Osteocyte (in vitro differentiated cells): Measurements from ENCODE around the gene ZNF764. TPM values are rescaled to one million over a fixed set of nuclear protein-coding genes. Genes with fewer than 3 reads are reported as not detected.

Experiments used
- DNase-seq: peaks from one replicate; pipeline ENCODE4 v3.0.0; 2021; ENCODE audit warnings: mixed read lengths; ENCODE audit not compliant: unreplicated experiment; ENCODE audit errors: extremely low spot score
- H3K27ac Mint-ChIP-seq: one replicate; pipeline ENCODE4 v1.8.0; 2021; ENCODE audit warnings: mild to moderate bottlenecking, mixed read lengths; ENCODE audit not compliant: unreplicated experiment
- H3K27me3 Mint-ChIP-seq: one replicate; pipeline ENCODE4 v1.8.0; 2021; ENCODE audit warnings: mixed read lengths; ENCODE audit not compliant: unreplicated experiment
- H3K36me3 Mint-ChIP-seq: one replicate; pipeline ENCODE4 v1.8.0; 2021; ENCODE audit warnings: mixed read lengths; ENCODE audit not compliant: unreplicated experiment
- H3K4me1 Mint-ChIP-seq: one replicate; pipeline ENCODE4 v1.8.0; 2021; ENCODE audit warnings: mixed read lengths; ENCODE audit not compliant: unreplicated experiment
- H3K4me3 Mint-ChIP-seq: one replicate; pipeline ENCODE4 v1.8.0; 2021; ENCODE audit warnings: mild to moderate bottlenecking, moderate library complexity, mixed read lengths; ENCODE audit not compliant: unreplicated experiment
- H3K9me3 Mint-ChIP-seq: one replicate; pipeline ENCODE4 v1.8.0; 2021; ENCODE audit warnings: mixed read lengths; ENCODE audit not compliant: unreplicated experiment
- CTCF ChIP-seq: fragments of 200-600 bp; sonication (generic); IDR thresholded peaks from 2 replicates; pipeline ENCODE4 v1.5.0; 2021; ENCODE audit warnings: antibody characterized with exemption, mild to moderate bottlenecking, moderate library complexity
- total RNA-seq: library from RNA; stranded (reverse); gene quantifications from 2 replicates; pipeline ENCODE4 v1.2.1, GENCODE V29; 2021

ZNF764 gene
- total RNA-seq, 1 donor from 2014 or later, result 12.1 TPM

DNA sequence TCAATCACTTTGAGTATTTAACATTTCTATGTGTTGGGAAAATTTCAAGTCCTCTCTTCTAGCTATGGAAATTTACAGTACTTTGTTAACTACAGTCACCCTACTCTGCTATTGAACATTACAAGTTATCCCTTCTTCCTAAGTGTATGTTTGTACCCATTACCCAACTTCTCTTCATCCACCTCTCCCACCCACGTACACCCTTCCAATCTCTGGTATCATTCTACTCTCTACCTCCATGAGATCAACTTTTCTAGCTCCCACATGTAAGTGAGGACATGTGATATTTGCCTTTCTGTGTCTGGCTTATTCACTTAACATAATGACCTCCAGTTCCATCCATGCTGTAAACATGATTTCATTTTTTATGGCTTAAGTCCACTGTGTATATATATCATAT is 16.5 kb upstream of the ZNF764 start:
- Mint-ChIP-seq H3K9me3 (no peaks in the 10 kb centered on the region), H3K27ac (no peak overlapping the region), H3K36me3 (peaks cover 2% of the 10 kb centered on the region), H3K4me1 (peaks cover 19% of the 10 kb centered on the region), H3K27me3 (no peaks in the 10 kb centered on the region), H3K4me3 (no peak overlapping the region)
- TF ChIP-seq CTCF, result no peak
- no peak for DNase-seq

- Mint-ChIP-seq H3K36me3 (no peaks in the 10 kb centered on the region), H3K27me3 (no peaks in the 10 kb centered on the region), H3K4me1 (peaks cover 19% of the 10 kb centered on the region), H3K4me3 (peak within 1 kb of the TSS; percentile 90), H3K27ac (peak within 1 kb of the TSS; percentile 98), H3K9me3 (no peaks in the 10 kb centered on the region)
- peak; percentile 97 for DNase-seq
- no peak for TF ChIP-seq CTCF
These were observed 13.5 kb upstream of the ZNF764 start, which contains the start of gene ZNF688 for GRCh38 chr16:30571445-30572322. Gene ZNF688, minus strand, starts transcription at chr16:30571714. Its CDS starts 85 bp downstream, at chr16:30571629.

- Mint-ChIP-seq H3K4me1 (peaks cover 19% of the 10 kb centered on the region), H3K9me3 (no peaks in the 10 kb centered on the region), H3K27me3 (peaks cover 3% of the 10 kb centered on the region), H3K27ac (peak overlapping the region; percentile 98), H3K36me3 (no peaks in the 10 kb centered on the region), H3K4me3 (peak overlapping the region; percentile 90)
- no peak for DNase-seq
- TF ChIP-seq CTCF, result no peak
These were observed 12.7 kb upstream of the ZNF764 start for GRCh38 chr16:30570636-30571444.

DNA sequence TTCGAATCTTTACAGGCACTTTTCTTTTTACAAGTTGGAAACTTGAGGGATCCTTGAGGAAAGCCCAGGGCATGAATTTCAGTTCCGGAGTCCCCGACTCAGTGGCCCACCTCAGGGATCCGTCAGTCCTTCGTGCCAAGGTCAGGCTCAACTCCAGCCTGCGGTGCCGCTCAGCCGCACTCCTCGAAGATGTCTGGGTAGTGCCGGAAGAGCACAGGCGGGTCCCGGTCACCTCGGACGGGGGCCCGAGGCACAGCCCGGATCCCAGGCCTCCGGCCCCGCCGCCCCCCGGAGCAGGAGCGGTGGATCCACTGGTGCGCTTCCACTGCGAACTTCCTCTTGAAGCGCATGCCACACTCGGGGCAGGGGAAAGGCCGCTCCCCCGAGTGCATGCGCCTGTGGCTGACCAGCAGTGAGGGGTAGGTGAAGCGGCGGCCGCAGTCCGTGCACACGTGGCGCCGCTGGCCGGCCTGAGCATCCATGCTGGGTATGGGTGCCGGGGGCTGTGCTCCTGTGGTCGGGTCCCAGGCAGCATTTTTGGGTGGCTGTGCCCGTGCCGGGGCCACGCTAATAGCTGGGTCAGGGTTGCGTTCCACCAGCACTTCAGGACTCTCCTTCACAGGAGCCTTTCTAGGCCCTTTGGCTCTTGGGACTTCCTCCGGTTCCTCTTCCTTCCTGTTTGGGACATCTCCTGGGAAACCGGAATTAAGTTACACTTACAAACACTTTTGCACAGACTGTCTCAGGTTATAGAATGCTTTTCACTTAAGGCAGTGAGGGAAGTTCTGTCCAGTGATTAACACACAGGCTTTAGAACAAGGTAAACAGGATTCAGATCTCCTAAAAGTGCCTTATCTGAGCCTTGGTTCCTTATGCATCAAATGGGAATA is 11.8 kb upstream of the ZNF764 start:
- no peak overlapping the region for H3K4me3 Mint-ChIP-seq
- peaks cover 19% of the 10 kb centered on the region for H3K4me1 Mint-ChIP-seq

More for the DNA sequence above, 11.8 kb upstream of the ZNF764 start:
- Mint-ChIP-seq H3K9me3 (no peaks in the 10 kb centered on the region), H3K36me3 (no peaks in the 10 kb centered on the region), H3K27ac (peak overlapping the region; percentile 98), H3K27me3 (peaks cover 3% of the 10 kb centered on the region)
- DNase-seq, result no peak
- TF ChIP-seq CTCF, result no peak
